Suppressor macrophage treated with lipopolysaccharide for 1 hour (primary cell): Measurements from ENCODE around the gene WDR19.
"Not testable (repeated sequence)": the region's sequence is repeated elsewhere in the genome, so short reads cannot be mapped to it uniquely, and the experiment has no call there.

Experiments used
- DNase-seq, 3 donors: peaks; one replicate each; pipeline ENCODE4 v3.0.0-alpha.2; 2020 to 2022

Gene WDR19

DNA sequence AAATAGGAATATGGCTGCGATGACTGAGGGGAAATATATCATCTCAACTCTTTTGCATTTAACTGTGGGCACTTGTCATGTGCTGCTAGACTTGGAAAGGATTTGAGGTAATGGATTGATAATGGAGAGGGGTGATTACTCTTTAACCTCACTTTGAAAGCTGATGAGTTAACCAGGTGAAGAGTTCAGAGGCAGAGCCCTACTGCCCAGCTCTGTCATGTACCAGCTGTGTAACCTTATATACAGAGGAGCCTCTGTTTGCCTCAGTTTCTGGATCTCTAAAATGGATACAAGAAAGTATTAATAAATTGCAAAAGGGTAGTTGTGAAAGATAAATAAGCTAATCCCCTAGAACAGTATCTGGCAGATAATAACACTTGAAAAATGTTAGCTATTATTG lies 51.5 kb downstream of the WDR19 start:
- DNase-seq = no peak

DNA sequence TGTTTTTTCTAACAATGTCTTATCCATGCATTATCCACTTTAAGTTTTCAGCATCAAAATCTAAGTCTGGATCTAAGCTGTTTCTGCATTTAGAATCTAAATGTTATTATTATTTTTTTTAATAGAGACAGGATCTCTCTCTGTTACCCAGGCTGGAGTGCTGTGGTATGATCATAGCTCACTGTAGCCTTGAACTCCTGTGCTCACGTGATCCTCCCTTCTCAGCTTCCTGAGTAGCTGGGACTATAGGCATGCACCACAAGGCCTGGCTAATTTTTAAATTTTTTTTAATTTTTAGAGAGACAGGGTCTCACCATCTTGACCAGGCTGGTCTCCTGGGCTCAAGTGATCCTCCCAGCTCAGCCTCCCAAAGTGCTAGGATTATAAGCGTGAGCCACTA lies 52.7 kb downstream of the WDR19 start:
- no peak for DNase-seq

DNA sequence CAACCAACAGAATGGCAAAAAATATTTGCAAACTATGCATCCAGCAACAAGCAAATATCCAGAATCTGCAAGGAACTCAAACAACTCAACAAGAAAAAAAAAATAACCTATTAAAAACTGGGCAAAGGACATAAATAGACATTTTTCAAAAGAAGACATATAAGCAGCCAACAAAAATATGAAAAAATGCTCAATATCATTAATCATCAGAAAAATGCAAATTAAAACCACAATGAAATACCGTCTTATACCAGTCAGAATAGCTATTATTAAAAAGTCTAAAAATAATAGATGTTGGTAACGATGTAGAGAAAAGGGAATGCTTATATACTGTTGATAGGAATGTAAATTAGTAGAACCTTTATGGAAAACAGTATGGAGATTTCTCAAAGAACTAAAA lies 53.4 kb downstream of the WDR19 start:
- no peak for DNase-seq

DNA sequence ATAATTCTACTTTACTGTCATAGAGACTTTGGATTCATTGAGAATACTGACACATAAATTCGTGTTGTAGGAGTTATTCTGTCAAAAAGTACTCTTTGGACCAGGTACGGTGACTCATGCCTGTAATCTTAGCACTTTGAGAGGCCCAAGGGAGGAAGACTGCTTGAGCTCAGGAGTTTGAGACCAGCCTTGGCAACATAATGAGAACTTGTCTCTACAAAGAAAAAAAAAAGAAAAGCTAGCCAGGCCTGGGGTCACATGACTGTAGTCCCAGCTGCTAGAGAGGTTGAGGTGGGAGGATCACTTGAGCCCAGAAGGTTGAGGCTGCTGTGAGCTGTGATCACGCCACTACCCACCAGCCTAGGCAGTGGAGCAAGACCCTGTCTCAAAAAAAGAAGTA lies 54.9 kb downstream of the WDR19 start:
- DNase-seq = no peak

DNA sequence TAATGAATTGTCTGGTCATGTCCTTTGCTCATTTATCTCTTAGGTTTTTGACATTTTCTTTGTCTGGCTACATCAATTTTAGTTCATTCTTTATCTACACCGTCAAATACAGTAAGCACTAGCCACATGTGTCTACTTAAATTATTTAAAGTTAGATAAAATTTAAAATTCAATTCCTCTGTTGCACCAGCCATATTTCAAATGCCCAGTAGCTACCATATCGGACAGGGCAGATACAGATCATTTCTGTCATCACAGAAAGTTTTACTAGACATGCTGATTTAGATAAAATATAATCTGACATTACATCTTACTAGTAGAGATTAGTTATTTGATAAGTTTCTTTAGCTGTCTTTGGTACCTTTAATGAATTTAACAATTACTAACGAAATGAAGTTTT lies 61.1 kb downstream of the WDR19 start:
- no peak for DNase-seq

- DNase-seq = no peak
Measured at GRCh38 chr4:39255266-39255665, 72.9 kb downstream of the WDR19 start.

- DNase-seq = no peak
Measured at GRCh38 chr4:39255871-39256270, 73.5 kb downstream of the WDR19 start.

DNA sequence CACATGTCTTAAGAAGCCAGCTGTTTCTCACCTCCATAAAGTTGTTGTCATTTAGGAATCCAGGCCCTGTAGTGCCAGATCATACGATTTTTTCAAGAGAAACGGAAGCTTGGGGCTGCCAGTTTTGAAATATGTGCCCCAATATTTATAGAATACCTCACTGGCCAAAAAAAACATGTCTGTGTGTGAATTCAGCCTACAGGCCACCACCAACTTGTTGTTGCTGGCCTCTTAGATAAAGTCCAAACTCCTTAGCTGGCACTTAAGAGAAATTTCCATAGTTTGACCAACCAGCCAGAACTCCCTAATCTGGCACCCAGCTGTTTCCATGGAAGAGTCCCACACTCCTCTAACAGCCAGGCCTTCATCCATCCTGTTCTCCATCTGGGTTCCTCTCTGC lies 74.1 kb downstream of the WDR19 start:
- DNase-seq = no peak

- peak in 2 of 3 donors; percentile 10 to 36 for DNase-seq
Measured at GRCh38 chr4:39259571-39260330, 77.4 kb downstream of the WDR19 start.

DNA sequence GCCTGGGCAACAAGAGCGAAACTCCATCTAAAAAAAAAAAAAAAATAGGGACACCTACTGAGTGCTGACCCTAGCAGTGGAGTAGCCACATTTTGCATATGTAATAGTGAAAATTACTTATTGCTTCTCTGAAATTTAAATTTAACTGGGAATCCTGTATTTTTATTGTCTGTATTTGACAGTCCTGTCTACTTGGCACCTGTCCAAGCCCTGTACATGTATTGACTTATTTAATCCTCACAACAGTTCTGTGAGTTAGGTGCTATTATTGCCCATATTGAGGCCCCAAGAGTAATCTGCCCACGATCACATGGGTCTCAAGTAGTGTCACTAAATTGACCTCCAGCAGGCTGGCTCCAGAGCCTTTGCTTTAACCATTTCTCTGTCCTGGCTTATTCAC lies 81.6 kb downstream of the WDR19 start:
- DNase-seq = no peak

DNA sequence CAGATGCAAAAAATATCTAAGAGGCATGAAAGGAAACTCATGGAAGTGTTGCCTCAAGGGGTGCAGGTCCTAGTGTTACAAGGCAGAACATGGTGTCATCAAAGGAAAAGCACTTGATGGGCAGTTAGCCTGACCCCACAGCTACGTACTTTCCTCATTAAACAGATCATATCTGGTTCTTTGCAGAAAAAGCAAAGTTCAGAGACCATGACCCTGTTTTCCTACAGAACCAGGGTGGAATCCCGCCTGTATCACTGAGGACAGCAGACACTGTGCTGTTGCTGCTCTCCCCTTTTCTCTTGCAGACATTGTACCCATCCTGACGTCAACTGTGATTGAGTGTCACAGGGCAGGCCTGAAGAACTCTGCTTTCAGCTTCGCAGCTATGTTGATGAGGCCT lies 92.2 kb downstream of the WDR19 start:
- DNase-seq = no peak

GRCh38 chr4:39277661-39278060 lies 95.3 kb downstream of the WDR19 start:
- DNase-seq = not testable (repeated sequence)

- no peak for DNase-seq
Measured at GRCh38 chr4:39278476-39278875, 96.1 kb downstream of the WDR19 start.

GRCh38 chr4:39279416-39279815 lies 97.1 kb downstream of the WDR19 start:
- DNase-seq = no peak

DNA sequence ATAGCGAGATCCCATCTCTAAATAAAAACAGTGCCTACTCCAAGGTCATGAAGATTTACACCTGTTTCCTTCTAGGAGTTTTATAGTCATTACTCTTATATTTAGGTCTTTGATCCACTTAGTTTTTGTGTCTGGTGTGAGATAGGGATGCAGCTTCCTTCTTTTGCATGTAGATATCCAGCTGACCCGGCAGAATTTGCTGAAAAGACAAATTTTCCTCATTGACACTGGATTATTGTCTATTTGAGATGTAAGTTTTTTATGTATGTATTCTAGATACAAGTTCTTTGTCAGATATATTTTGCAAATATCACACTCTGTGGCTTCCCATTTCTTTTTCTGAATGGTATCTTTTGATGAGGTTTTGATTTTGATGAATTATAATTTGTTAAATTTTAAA lies 98.4 kb downstream of the WDR19 start:
- no peak for DNase-seq

- DNase-seq = no peak
Measured at GRCh38 chr4:39285111-39285795, 102.9 kb downstream of the WDR19 start.

DNA sequence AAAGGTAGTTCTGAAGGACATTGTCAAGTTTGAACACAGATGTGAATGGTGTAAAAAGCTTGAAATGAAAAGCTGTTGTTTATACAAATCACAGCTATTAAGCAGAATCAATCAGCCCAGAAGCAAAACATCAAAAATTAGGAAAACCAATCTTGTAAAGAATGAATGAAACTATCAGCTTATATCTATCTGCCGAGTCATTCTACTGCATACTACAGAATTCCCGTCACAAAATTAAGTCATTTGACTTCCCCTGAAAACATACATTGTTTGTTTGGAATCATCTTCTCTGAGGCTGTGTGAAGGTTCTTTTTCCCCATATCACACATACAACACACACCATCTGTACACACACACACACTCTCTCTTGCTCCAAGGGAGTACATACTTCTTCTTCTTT lies 103.5 kb downstream of the WDR19 start:
- no peak for DNase-seq

DNA sequence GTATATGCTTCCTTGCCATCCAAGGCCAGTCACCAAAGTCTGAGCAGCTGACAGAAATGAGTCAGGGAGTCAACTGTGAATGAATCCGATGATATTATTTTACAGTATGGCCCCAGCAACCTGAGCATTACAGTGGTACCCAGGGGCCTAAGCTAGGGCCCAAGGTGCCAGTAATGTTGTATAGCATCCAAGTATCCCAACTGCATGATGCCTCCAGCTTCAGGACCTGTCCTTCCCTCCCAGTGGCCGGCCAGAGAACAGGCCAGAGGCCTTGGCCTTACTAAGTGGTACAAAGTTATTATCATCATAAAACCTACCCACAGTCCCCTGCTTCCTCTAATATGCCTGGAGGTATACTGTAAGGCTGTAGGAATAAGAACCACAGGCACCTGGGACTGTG lies 103.9 kb downstream of the WDR19 start:
- DNase-seq = no peak

- DNase-seq = no peak
Measured at GRCh38 chr4:39287223-39287622, 104.9 kb downstream of the WDR19 start.

GRCh38 chr4:39291686-39292085 lies 109.4 kb downstream of the WDR19 start:
- DNase-seq = no peak

GRCh38 chr4:39292433-39292832 lies 110.1 kb downstream of the WDR19 start:
- not testable (repeated sequence) for DNase-seq

- DNase-seq = no peak
Measured at GRCh38 chr4:39295784-39296183, 113.5 kb downstream of the WDR19 start.

GRCh38 chr4:39302901-39303300 lies 120.6 kb downstream of the WDR19 start:
- no peak for DNase-seq

GRCh38 chr4:39303871-39304270 lies 121.5 kb downstream of the WDR19 start:
- no peak for DNase-seq

GRCh38 chr4:39304651-39305050 lies 122.3 kb downstream of the WDR19 start:
- no peak for DNase-seq
